ENCODE data around the gene SEMA3E.
"Not testable (repeated sequence)": the region's sequence is repeated elsewhere in the genome, so short reads cannot be mapped to it uniquely, and the experiment has no call there.

The SEMA3E gene

GRCh38 chr7:83449781-83450180 is 199.2 kb downstream of the SEMA3E start:
- Mint-ChIP-seq H3K36me3 (ENCODE audit: low read depth) (no peaks in the 10 kb centered on the region), H3K27ac (no peak overlapping the region), H3K9me3 (no peaks in the 10 kb centered on the region), H3K27me3 (ENCODE audit: low read depth, poor library complexity) (peaks cover 3% of the 10 kb centered on the region), H3K4me1 (no peaks in the 10 kb centered on the region), H3K4me3 (no peak overlapping the region)
- no peak for DNase-seq
- TF ChIP-seq CTCF (IDR thresholded peaks at IDR 0.05), result no peak

GRCh38 chr7:83447681-83448080 is 201.3 kb downstream of the SEMA3E start:
- no peaks in the 10 kb centered on the region for H3K36me3 Mint-ChIP-seq (ENCODE audit: low read depth)
- no peak overlapping the region for H3K4me3 Mint-ChIP-seq
- TF ChIP-seq CTCF (IDR thresholded peaks at IDR 0.05), result no peak
- H3K27ac Mint-ChIP-seq, result no peak overlapping the region
- H3K27me3 Mint-ChIP-seq (ENCODE audit: low read depth, poor library complexity), result peaks cover 3% of the 10 kb centered on the region
- H3K4me1 Mint-ChIP-seq, result no peaks in the 10 kb centered on the region
- H3K9me3 Mint-ChIP-seq, result no peaks in the 10 kb centered on the region
- no peak for DNase-seq

- no peak for DNase-seq
- TF ChIP-seq CTCF (IDR thresholded peaks at IDR 0.05), result no peak
- peaks cover 3% of the 10 kb centered on the region for H3K27me3 Mint-ChIP-seq (ENCODE audit: low read depth, poor library complexity)
- no peaks in the 10 kb centered on the region for H3K36me3 Mint-ChIP-seq (ENCODE audit: low read depth)
- no peaks in the 10 kb centered on the region for H3K9me3 Mint-ChIP-seq
- H3K4me1 Mint-ChIP-seq, result no peaks in the 10 kb centered on the region
- H3K4me3 Mint-ChIP-seq, result no peak overlapping the region
- no peak overlapping the region for H3K27ac Mint-ChIP-seq
These were observed 202.8 kb downstream of the SEMA3E start for GRCh38 chr7:83446102-83446669.

- Mint-ChIP-seq H3K36me3 (ENCODE audit: low read depth) (no peaks in the 10 kb centered on the region), H3K4me3 (no peak overlapping the region), H3K27me3 (ENCODE audit: low read depth, poor library complexity) (peaks cover 3% of the 10 kb centered on the region), H3K27ac (no peak overlapping the region), H3K9me3 (no peaks in the 10 kb centered on the region), H3K4me1 (no peaks in the 10 kb centered on the region)
- no peak for TF ChIP-seq CTCF (IDR thresholded peaks at IDR 0.05)
- DNase-seq, result no peak
These were observed 206.0 kb downstream of the SEMA3E start for GRCh38 chr7:83442911-83443310.

- Mint-ChIP-seq H3K27me3 (ENCODE audit: low read depth, poor library complexity) (no peaks in the 10 kb centered on the region), H3K27ac (no peak overlapping the region), H3K4me3 (no peak overlapping the region), H3K9me3 (no peaks in the 10 kb centered on the region), H3K36me3 (ENCODE audit: low read depth) (no peaks in the 10 kb centered on the region), H3K4me1 (no peaks in the 10 kb centered on the region)
- TF ChIP-seq CTCF (IDR thresholded peaks at IDR 0.05), result no peak
- no peak for DNase-seq
These were observed 209.9 kb downstream of the SEMA3E start for GRCh38 chr7:83439026-83439425.

GRCh38 chr7:83430289-83430688 is 218.7 kb downstream of the SEMA3E start:
- not testable (repeated sequence) for H3K36me3 Mint-ChIP-seq (ENCODE audit: low read depth); H3K4me3 Mint-ChIP-seq; H3K27ac Mint-ChIP-seq; DNase-seq; H3K4me1 Mint-ChIP-seq; H3K9me3 Mint-ChIP-seq; H3K27me3 Mint-ChIP-seq (ENCODE audit: low read depth, poor library complexity)

All from nephron progenitor cell (in vitro differentiated cells).